Kidney (tissue), 14 donors: ENCODE measurements around the gene RNF112. TPM values are rescaled to one million over a fixed set of nuclear protein-coding genes. Genes with fewer than 3 reads are reported as not detected.

Experiments
- DNase-seq, 5 donors: peaks; one replicate each; pipeline ENCODE4 v3.0.0-alpha.2; 2013 to 2020
- FAIRE-seq: peaks from 2 replicates; lab custom pipeline; 2012; peaks lifted over from hg19 to GRCh38; lab: Jason Lieb, UNC
- H3K27ac ChIP-seq, 2 donors: one replicate each; pipeline ENCODE4 v1.7.0; 2013; ENCODE audit warnings: low read depth in 2 of 2, low read length in 2 of 2, inconsistent platforms in 1 of 2
- H3K27me3 ChIP-seq: one replicate; pipeline ENCODE4 v1.7.1; 2013; ENCODE audit warnings: low read length, inconsistent platforms; ENCODE audit not compliant: control insufficient read depth, insufficient read depth
- H3K36me3 ChIP-seq, 3 donors: one replicate each; pipeline versions ENCODE4 v1.7.0 to v1.7.1; 2013; ENCODE audit warnings: low read length in 3 of 3, control low read depth in 1 of 3, inconsistent platforms in 1 of 3; ENCODE audit not compliant: insufficient read depth in 3 of 3, control insufficient read depth in 2 of 3
- H3K4me1 ChIP-seq, 3 donors: one replicate each; pipeline versions ENCODE4 v1.7.0 to v1.7.1; 2013; ENCODE audit warnings: low read length in 3 of 3, inconsistent platforms in 1 of 3, low read depth in 1 of 3; ENCODE audit not compliant: control insufficient read depth in 2 of 3, insufficient read depth in 2 of 3
- H3K4me3 ChIP-seq, 3 donors: one replicate each; pipeline versions ENCODE4 v1.7.0 to v1.8.1; 2013; ENCODE audit warnings: low read length in 3 of 3, control low read depth in 1 of 3, inconsistent platforms in 1 of 3
- H3K9ac ChIP-seq, 3 donors: one replicate each; pipeline versions ENCODE4 v1.7.0 to v1.7.1; 2013; ENCODE audit warnings: low read length in 3 of 3, control low read depth in 1 of 3, inconsistent platforms in 1 of 3
- H3K9me3 ChIP-seq, 3 donors: one replicate each; pipeline versions ENCODE4 v1.7.0 to v1.7.1; 2013; ENCODE audit warnings: low read length in 3 of 3, control low read depth in 1 of 3, inconsistent platforms in 1 of 3; ENCODE audit not compliant: control insufficient read depth in 2 of 3, insufficient read depth in 1 of 3
- intact Hi-C: fragments of 100-400 bp; cut with DNase I; formaldehyde crosslinking; loops from one replicate; pipeline ENCODE4 v1.11.1; 2022
- polyA plus RNA-seq: library from polyadenylated mRNA; stranded (reverse); fragments of 350-450 nt; fragmentation: Illumina TruSeq; extraction: RNeasy Lipid Tissue Mini Kit (QIAGEN cat#74804); gene quantifications from one replicate; pipeline ENCODE4 v1.2.3, GENCODE V29; 2014; ENCODE audit warnings: low read depth, low replicate concordance; ENCODE audit not compliant: insufficient read depth
- total RNA-seq: library from RNA; stranded (reverse); fragmentation: NEBNext Ultra II Directional; extraction: Animal tissue kit (Norgen Biotek cat#: 25700); gene quantifications from one replicate; pipeline ENCODE4 v1.2.1, GENCODE V29; 2021
- TF ChIP-seq, protein P1 (sequence below): IDR thresholded peaks from 3 replicates; pipeline ENCODE4 v1.5.1; 2012; ENCODE audit warnings: mild to moderate bottlenecking, moderate library complexity, borderline replicate concordance; ENCODE audit not compliant: insufficient read depth; ENCODE audit errors: extremely low read depth
- donor health status: control.
- donor health status: control.
- donor health status: control.
- donor health status: control.
- donor health status: control.
- donor health status: DM: yes; HTN: yes; CAD: no.
- donor health status: Normal renal cell carcinoma (clear cell type).

RNF112 gene
- total and polyA plus RNA-seq, 2 donors from 2014 or later, result 0.99 to 7.3 TPM

DNA sequence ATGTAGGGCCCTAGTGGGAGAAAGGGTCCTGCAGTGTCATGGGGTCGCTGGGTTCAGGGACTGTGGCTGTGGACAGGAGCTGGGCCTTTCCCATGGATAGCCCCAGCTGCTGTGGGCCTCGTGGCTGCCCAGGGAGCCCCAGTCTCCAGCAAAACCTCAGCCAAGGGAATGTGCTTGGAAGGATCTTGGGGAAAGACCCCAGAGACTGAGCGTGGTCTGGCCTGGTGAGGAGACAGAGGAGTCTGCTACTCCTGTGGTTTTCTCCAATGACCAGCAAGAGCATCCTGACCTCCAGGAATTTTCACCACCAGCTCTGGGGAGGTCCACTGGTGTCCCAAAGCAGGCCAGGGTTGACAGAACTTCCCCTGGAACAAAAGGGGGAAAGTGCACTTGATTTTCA, 42.3 kb downstream of the RNF112 start:
- H3K36me3 ChIP-seq, result no peaks in the 10 kb centered on the region
- TF ChIP-seq, protein P1, sequence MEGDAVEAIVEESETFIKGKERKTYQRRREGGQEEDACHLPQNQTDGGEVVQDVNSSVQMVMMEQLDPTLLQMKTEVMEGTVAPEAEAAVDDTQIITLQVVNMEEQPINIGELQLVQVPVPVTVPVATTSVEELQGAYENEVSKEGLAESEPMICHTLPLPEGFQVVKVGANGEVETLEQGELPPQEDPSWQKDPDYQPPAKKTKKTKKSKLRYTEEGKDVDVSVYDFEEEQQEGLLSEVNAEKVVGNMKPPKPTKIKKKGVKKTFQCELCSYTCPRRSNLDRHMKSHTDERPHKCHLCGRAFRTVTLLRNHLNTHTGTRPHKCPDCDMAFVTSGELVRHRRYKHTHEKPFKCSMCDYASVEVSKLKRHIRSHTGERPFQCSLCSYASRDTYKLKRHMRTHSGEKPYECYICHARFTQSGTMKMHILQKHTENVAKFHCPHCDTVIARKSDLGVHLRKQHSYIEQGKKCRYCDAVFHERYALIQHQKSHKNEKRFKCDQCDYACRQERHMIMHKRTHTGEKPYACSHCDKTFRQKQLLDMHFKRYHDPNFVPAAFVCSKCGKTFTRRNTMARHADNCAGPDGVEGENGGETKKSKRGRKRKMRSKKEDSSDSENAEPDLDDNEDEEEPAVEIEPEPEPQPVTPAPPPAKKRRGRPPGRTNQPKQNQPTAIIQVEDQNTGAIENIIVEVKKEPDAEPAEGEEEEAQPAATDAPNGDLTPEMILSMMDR, result no peak
- H3K9me3 ChIP-seq, result no peaks in the 10 kb centered on the region
- FAIRE-seq (no peak), DNase-seq (no peak)
- no peak overlapping the region for H3K4me3 ChIP-seq
- peaks cover 4 to 9% (median 6%) of the 10 kb centered on the region in 3 donors for H3K4me1 ChIP-seq
- no peaks in the 10 kb centered on the region for H3K27me3 ChIP-seq
- intact Hi-C loops, result no loop called here
- H3K9ac ChIP-seq, result no peak overlapping the region
- H3K27ac ChIP-seq, result no peak overlapping the region

DNA sequence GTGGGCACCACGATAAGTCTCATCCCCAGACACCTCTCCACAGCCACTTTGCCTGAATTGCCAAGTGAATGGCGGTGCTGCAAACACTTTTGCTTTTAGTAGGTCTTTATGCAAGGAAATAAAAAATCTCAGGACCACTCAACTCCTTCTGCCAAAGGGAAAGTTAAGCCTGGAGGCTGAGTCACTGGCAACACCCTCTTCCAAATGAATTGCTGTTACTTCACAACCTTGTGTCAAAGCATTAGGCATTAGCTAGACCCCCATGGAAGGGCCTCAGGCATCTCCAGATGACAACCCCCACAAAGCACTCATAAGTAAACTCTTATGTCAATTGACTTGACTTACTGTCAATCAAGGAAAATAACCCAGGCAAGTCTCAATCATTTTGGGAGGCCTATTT, 43.0 kb downstream of the RNF112 start:
- FAIRE-seq, result no peak
- TF ChIP-seq, protein P1, result no peak
- intact Hi-C loops, result no loop called here
- Histone ChIP-seq H3K4me1 (peaks cover under 1 to 6% (median 3%) of the 10 kb centered on the region in 3 donors), H3K4me3 (no peak overlapping the region), H3K27ac (no peak overlapping the region), H3K9ac (no peak overlapping the region), H3K27me3 (no peaks in the 10 kb centered on the region), H3K9me3 (no peaks in the 10 kb centered on the region), H3K36me3 (no peaks in the 10 kb centered on the region)
- peak in 1 of 5 donors; percentile 15 for DNase-seq

DNA sequence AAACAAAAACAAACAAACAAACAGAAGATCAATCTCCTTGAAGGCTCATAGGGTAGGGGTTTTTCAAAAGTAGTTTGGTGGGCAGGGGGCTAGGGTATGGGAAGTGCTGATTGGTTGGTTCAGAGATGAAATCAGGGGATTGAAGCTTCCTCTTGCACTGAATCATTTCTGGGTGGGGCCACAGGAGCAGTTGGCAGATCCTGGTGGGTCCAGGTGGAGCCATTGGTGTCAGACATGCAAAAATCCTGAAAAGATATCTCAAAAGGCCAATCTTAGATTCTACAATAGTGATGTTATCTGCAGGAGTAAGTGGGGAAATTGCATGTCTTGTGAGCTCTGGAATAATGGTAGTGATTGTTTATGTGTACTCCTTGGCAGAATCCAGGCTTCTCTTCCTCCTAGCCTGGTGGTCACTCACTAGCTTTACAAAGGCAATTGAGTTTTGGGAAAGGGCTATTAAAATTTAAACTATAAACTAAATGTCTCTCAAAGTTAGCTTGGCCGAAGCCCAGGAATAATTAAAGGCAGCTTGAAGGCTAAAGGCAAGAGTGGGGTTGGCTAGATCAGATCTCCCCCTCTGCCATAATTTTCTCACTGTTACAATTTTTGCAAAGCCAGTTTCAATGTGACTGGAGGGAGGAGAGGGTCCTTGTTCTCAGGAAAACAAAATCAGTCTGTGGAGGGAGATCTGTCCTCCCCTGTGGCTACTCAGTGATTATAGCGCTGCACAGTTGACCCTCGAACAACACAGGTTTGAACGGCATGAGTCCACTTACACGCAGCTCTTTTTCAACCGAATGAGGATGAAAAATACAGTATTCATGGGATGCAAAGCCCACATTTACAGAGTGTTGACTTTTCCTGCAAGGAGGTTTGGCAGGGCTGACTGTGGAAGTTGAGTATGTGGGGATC, 45.2 kb downstream of the RNF112 start:
- no peak for FAIRE-seq
- TF ChIP-seq, protein P1, result no peak
- no peaks in the 10 kb centered on the region for H3K36me3 ChIP-seq
- no peak overlapping the region for H3K27ac ChIP-seq
- H3K4me1 ChIP-seq, result peaks cover 0 to 3% (median 0%) of the 10 kb centered on the region in 3 donors
- no peaks in the 10 kb centered on the region for H3K9me3 ChIP-seq
- DNase-seq, result peak in 1 of 5 donors; percentile 2
- intact Hi-C loops, result no loop called here
- H3K4me3 ChIP-seq, result no peak overlapping the region
- H3K27me3 ChIP-seq, result no peaks in the 10 kb centered on the region
- H3K9ac ChIP-seq, result no peak overlapping the region
